ENCODE measurements around the gene MICAL2.

Gene MICAL2

DNA sequence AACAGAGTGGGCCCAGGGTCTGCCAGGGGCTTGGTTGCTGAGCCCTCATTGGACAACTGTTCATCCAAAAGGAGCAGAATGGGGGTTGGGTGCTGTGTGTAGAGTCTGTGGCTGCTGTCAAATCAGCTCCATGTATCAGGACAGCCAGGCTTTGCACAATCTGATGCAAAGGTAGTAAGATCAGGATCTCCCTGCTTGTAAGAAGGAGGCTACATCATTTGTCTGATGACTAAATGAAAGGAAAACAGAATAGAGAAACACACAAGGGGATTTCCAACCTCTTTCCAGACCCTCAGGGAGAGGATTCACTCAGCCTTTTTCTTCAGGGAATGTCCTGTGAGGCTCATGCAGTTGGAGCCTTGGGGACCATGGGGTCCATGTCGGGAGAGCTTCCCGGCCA lies 7.2 kb downstream of the MICAL2 start:
- DNase-seq (ENCODE audit: low spot score): peak; percentile 66

DNA sequence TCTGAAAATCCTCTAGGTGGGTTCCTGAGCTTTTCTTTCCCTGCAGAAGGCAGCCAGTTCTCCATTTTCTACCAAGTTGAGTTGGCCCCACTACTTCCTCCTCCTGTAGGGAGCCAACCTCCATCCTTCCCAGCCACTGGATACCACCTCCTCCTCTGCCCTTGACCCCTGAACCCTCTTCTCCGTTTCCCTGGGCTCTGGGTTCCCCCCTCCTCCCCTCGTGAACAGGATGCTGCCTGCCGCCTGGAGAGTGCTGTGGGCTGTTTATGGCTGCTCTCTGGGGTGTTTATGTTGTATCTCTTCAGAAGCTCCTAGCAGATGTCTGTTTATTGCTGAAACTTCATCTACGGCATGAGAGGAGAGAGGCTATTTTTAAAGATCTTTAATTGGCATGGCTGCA lies 8.6 kb downstream of the MICAL2 start:
- DNase-seq (ENCODE audit: low spot score): no peak

DNA sequence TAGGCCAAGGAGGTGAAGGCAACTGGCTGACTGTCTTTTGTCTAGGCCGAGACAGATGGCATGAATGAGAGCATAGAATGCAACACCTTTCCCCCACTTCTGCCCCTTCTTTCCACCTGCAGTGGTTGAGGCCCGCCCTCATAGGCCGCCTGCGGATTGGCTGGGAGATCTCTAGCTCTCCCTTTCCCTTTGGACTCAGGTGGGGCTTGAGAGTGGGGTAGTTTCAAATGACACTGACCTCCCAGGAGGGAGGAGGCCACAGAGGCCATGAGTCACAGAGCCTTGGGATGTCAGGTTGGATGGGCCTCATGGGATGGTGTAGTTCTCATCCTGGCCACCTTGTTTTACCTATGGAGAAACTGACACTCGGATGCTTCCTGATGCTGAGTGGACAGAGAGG lies 9.1 kb downstream of the MICAL2 start:
- DNase-seq (ENCODE audit: low spot score): peak; percentile 47

DNA sequence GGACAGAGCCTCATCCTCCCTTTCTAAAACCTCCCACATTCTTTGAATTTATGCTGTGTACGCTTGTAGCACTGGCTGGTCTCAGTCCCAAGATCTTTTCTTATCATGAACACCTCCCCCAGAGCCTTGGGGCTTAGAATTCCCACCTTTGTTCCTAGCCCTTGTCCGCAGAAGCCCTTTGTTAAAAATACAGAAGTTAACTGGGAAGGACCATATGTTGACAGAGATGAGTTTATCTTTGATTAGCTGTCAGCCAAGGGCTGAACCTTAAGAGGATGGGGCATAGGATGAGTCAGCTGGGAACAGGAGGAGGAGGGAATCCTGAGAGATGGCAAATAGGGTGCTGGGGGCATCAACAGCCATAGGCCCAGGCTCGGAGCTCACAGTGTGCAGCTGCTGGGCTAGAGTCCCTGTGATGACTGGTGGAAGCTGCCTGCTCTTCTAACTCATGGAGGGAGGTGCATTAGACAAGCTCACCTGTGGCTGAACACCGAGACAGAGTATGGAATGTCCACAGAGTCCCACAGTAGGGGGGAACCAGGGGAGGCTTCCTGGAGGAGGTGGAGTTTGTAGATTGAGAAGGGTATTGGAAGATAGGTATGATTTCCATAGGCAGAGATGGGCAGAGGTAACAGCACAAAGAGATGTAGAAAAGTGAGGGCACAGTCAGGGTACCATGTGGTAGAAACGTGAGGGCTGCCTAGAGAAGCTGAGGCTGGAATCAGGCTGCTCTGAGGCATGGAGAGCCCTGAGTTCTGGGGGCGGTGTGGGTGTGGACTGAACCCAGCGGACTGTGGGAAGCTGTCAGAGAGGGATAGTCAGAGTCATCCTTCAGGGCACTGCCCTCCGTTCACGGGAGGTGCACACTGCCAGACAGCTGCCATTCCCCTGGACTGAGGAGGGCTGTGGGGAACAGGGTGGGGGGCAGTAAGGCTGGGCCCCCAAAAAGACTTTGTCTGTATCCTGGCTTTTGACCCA lies 9.9 kb downstream of the MICAL2 start:
- peak; percentile 67 for DNase-seq (ENCODE audit: low spot score)

DNA sequence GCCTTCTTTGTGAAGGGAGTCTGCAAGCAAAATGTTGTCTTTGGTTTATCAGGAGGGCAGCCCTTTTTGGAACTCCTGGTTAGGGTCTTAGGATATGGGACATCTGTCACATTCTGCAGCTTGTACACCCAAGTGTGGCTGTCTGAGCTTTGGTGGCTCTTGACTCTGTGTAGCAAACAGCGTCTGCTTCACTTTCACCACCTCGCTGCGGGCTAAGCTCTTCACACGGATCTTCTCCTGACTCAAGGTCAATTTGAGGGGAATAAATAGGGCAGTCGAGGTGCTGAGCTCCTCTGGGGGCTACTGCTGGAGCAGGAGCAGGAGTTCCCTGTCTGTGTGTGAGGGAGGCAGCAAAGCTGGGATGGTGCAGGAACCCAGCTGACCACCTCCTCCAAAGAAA lies 10.6 kb downstream of the MICAL2 start:
- peak; percentile 21 for DNase-seq (ENCODE audit: low spot score)

DNA sequence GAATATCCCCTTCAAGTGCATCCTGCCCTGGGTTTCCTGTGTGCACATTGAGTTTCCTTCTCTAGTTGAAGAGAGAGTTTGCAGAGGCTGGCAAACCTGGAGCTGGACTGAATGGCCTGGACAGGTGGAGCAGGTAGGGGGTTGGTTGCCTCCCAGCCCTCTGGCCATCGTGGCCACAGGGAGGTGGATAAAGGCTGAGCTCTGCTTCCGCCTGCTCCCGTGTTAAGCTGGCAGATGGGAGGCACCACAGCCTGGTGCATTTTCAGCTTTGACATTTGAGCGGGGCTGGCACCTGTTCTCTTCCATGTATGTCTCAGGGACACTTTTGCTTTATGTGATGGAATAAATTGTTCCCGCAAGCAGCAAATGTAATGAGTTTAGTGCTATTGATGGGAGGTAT lies 11.1 kb downstream of the MICAL2 start:
- DNase-seq (ENCODE audit: low spot score): no peak

DNA sequence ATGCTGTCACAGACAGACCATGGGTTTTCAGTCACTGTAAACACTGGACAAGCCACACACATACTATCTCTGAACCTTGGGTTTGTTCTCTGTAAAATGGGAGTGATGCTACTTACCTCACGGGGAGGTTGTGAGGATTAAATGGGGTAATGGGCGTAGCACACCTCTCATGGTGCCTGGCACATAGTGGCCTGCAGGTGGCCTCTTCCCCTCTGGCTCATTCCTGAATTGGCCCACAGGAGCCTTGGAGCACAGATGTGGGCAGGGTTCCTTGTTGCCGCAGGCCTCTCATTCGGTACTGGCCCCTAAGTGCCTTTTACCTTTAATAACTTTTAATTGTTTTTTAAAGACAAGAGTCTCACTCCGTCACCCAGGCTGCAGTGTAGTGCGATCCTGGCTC lies 11.7 kb downstream of the MICAL2 start:
- DNase-seq (ENCODE audit: low spot score): peak; percentile 45

DNA sequence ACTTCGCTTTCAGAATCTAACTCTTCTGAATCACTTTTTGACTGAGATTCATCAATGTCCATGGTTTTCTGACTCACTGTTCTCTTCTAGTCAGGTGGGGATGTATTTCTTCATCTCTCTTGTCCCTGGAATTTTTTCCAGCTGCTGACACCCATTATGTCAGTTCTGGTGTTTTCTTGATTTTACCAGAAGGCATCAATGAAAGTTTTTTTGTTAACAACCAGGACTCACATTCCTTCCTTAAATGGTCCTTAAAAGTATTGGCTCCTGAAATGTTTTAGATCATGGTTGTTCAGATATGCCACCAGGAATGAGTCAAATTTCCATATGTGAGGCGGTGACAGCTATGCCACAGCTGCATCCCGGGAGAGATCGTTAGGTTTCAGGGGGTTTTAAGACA lies 12.9 kb downstream of the MICAL2 start:
- DNase-seq (ENCODE audit: low spot score): no peak

DNA sequence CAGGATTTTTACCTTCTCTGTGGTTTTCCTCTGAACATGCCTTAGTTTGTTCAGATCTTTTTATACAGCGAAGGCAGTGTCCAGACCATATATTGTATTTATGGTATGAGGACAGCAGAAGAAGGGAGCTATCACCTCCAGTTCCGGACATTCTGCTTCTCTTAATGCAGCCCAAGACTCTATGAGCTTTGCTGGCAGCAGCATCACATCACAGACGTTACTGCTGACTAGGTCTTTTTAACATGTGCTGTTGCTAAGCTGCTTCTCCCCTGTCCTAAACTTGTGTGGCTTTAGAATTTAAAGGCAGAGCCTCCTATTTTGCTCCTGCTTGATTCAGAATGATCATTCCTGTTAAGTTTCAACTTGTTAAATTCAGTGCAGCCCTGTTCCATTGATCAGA lies 13.4 kb downstream of the MICAL2 start:
- DNase-seq (ENCODE audit: low spot score): no peak

DNA sequence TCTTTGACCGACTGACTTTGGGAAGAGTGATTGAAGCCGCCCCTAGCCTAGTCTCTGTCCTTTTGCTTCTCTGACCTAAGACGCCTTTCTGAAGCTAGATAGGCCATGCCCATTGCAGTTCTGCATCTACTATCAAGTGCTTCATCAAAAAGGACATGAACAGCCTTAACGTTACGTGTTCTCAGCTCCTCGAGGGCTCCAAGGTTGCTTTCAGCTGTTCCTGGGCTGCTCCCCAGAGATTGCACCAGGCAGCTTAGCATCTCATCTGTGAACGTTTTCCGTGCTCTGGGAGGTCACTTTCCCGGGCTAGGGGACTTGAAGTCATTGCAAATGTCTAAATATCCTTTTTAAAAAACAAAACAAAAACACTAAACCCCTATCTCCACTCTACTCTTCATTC lies 13.9 kb downstream of the MICAL2 start:
- no peak for DNase-seq (ENCODE audit: low spot score)

DNA sequence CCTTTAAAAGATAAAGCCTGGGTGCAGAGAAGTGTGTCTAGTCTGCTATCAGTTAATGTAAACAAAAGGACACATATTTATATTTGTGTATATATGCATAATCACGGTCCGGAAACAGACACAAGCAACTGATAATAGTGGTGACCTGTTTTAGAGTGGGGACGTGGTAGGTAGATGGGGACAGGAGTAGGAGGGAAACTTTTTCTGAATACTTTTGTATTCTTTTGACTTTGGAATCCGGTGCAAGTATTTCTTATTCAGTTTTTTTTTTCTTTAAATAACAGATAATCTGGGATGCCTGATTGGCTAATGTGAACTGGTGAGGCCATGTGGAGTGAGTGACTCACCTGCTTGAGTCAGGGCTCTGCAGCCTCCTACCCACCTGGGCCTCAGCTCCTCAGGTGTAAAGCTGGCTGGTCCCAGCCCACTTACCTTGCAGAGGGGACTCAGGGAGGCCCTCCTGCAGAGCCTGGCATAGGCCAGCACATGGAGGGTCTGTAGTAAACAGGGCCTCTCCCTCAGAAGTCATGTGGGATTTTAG lies 15.3 kb downstream of the MICAL2 start:
- no peak for DNase-seq (ENCODE audit: low spot score)

DNA sequence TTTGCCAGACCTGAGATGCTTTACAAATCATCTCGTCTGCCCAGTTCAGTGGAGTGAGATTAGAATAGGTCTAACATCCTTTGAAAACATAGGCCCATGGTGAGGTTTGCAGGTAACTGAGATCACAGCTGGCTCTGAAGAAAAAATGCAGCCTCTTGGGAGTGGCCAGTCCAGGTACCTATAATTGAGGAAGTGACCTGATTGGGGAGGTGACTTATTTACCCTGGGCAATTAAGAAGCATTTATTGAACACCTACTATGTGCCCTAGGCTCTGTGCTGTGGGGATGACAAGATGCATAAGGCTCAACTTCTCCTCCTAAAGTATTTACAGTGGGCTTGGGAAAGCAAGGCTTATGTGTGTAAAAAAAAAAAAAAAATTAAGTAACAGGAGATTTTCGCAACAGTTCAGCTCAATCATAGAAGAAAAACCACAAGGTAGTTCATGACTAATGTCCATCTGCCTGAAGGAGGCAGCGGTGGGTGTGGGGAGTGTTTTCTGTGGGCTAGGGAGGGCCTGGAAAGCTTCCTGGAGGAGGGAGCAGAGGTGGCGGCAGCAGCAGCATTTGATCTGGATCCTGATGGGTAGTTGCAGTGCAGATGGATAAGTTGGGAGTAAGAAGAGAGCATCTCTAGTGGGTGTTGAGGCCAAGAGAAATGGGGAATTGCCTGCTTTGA lies 16.1 kb downstream of the MICAL2 start:
- no peak for DNase-seq (ENCODE audit: low spot score)

DNA sequence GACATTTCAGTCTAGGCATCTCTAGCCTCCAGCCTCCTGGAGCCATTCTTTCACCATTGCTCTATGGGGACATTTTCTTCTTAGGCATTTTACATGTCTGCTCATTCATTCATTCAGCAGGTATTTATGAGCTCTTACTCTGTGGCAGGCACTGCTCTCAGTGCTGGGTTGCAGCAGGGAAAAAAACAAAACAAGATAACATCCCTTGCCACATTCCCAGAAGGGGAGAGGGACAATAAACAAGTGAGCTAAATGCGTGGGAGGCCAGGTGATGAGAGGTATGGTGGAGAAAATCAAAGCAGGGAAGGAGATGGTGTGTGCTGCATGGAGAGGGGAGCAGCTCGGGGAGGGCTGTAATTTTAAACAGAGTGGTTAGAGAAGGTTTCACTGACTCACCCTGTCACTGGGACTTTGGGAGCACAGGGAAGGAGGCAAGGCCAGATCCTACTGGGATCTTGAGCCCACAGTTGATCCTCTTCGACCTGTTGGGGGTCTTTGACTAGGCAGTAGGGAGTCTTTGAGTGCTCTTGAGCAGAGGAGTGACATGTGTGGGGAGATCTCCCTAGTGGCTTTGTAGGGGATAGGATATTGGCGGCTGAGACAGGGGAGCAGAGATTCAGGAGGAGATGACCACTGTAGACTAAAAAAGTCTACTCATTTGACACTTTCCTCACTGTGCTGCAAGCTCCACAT lies 17.0 kb downstream of the MICAL2 start:
- peak; percentile 40 for DNase-seq (ENCODE audit: low spot score)

DNA sequence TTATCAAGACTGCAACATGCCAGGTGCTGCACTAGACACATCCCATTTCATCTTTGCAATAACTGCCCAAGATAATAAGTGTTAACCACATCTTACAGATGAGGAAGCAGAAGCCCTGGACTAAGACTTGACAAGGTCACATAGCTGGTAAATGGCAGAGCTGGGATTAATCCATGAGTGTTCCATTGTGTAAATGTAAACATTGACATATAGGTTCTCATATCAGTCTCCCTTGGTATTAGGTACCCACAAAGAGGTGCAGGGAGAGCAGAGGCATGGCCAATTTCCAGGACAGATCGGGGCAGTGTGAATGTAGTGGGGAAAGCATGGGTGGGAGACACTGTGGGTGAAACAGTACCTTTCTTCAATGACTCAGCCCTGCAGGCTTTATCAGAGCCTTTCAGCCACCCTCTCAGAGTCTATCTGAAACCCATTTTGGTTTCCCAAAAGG lies 17.9 kb downstream of the MICAL2 start:
- DNase-seq (ENCODE audit: low spot score): peak; percentile 63

DNA sequence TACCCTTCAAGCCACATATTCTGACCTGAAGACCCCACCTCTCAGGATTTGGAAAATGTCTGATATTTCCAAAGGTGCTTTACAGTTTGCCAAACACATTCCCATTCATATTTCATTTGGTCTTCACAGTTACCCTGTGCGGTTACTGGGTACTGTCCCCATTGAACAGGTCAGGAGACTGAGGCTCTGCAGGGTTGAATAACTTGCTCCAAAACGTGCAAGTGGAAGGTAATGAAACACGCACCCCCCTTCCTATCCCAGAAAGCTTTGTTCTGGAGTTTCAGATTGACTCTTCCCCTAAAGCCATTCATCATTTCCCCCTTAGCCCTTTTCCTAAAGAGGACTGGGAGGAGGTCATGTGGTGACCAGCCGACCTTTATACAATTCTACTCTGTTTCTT lies 18.8 kb downstream of the MICAL2 start:
- DNase-seq (ENCODE audit: low spot score): no peak

DNA sequence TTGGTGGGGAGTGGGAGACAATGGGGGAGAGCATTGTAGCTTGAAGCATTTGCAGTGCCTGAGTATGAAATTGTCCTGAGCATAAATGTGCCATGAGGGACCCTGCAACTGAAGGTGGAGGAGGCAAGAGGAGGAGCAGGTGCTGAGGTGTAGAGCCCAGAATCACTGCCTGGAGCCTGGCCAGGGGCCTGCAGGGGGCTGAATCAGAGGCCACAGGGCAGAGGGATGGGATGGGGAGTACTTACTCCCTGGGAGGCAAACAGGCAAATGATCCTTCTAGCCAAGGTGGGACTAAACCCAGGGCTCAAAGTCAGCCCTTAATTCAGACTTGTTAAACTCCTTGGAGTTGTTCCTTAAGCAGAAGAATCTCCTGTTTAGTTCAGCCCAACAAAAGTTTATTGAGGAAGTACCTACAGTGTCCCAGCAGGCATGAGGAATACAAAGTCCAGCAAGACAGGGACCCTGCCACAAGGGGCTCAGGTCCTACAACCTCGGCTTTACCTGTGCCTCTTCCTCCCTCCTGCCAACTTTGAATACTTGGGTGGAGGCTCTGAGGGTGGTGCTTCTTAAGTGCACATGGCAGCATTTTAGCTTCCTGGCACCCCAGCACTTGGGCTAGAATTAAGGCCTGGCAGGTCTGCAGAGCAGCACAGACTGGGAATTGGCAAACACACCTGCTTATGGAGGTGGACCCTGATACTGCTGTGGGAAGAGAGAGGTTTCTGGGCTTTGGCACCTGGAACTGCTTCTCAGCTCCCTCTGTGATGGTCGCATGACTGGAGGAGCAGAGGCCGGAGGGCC lies 20.0 kb downstream of the MICAL2 start:
- no peak for DNase-seq (ENCODE audit: low spot score)

DNA sequence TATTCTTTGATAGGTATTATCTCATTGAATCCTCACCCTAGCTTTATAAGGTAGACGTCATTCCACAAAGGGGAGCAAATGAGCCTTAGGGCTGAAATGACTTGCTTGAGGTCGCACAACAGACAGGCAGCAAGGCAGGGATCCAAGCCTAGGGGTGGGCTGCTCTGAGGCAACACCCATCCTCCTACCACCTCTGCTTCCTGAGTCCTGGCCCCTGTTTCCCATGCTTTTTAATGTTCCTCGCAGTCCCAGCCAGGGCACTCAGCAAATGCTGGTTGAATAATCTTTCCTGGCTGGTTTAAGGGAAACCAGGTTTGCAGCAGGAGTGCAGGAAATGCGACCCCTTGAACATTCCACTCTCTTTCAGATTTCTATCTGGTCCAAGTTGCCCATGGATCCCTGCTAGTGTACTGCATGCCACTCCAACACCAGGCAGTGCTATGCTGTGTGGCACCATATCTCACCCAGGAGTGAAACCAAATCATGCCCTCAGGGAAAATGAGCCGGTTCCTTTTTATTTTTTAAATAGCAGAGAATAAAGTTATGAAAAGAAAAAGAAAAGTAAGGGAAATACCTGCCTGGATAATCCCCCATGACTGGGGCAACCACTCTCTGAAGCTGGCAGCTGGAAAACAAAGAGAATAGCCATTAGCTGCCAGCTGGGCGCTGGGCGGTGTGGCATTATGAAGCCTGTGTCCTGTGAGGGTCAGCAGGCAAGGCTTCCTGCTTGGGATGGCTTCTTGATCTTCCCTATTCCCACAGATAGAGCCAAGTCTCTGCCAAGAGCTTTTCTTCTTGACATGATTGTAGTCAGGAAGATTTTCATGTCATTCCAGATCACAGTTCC lies 21.8 kb downstream of the MICAL2 start:
- no peak for DNase-seq (ENCODE audit: low spot score)

DNA sequence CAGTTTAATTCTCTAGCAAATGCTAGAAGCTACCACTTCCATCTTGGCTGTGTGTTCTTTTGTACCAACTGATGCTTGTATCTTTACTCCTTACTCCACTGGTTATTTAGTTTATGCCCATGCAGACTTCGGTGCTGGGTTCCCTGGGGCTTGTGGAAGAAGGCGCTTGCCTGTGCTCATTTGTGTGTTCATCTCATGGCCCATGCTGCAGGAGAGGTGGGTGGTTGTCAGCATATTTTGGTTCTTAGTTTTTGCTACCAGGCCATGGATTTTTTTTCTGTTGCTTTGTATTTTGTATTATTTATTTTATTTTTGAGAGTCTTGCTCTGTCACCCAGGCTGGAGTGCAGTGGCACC lies 22.4 kb downstream of the MICAL2 start:
- no peak for DNase-seq (ENCODE audit: low spot score)

DNA sequence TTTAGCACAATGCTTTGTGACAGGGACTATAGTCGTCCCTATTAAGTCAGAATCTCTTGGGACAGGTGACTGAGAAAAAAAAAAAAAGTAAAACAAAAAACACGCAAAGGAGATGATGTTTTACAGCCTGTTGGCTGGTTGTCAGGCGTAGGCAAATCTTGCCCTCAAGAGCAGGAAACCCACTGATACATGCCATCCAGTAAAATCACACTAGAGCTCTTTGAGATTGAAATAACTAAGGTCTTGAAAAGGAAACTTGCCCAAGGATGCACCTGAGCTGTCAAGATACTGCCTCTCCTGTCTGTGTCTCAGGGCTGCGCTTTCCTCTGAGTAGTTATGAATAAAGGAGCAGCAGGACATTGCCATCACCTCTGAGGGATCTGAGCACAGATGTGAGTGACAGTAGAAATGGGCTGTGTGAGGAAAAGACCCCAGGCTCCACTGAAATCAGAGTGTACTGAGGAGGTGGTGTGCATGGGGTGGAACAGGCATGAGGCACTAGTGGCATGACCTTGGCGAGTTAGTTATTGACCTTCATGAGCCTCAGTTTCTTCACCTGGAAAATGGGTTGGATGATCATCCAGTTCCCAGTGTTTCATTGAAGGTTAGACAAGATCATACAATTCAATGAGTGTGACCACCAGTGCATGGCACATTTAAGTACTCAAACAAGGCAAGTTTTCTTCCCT lies 23.3 kb downstream of the MICAL2 start:
- DNase-seq (ENCODE audit: low spot score): no peak

DNA sequence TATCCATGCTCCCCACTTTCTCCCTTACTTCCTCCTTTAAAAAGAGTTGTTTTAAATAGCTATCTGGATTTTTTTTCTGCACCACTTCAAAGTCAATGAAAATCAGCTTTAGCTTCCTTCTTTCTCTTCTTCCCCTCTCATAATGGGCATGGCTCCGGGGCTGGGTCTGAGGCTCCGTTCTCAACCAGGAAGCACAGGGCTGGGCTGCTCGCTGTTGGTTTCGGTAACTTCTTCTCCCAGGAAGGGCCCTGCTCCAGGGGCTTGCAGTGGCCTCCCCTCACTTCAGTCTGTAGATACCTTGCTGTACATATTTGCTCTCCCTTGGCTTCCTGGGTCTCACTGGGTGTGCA lies 23.8 kb downstream of the MICAL2 start:
- DNase-seq (ENCODE audit: low spot score): no peak
